22Rv1 (cell line): ENCODE measurements around the gene PTPRD.

ENCODE experiments used
- H3K27ac ChIP-seq: fragments of 450-650 bp; 2 replicates; pipeline ENCODE4 v1.5.1; 2017
- CTCF ChIP-seq: fragments of 450-650 bp; IDR thresholded peaks from 2 replicates; pipeline ENCODE4 v1.5.1; 2017; ENCODE audit warnings: mild to moderate bottlenecking
- ZFX ChIP-seq: fragments of 450-650 bp; IDR thresholded peaks from 2 replicates; pipeline ENCODE4 v1.6.1; 2017; ENCODE audit warnings: antibody characterized with exemption, borderline replicate concordance

The PTPRD gene

DNA sequence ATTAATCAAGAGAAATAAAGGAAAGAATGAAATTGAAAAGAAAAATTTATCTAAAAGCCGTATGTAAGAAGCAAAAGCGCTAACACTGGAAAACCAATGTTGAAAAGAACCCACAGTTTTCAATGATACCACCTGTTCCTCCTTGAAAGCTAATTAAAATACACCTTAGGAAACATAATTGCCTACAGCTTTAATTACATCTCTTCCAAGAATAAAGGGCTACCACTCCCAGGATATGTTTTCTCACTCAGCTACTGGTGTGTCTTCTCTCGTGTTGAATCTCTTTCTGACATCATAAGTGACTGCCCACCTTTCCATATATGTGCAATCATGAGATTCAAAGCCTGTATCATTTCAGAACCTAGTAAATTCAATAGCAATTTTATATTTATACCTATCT, 1932.6 kb downstream of the PTPRD start:
- no peak for TF ChIP-seq ZFX
- no peak for TF ChIP-seq CTCF
- H3K27ac ChIP-seq: no peak overlapping the region

GRCh38 chr9:8679371-8679822, 1933.4 kb downstream of the PTPRD start:
- TF ChIP-seq CTCF: no peak
- TF ChIP-seq ZFX: no peak
- H3K27ac ChIP-seq: no peak overlapping the region

GRCh38 chr9:8677741-8678140, 1935.1 kb downstream of the PTPRD start:
- no peak overlapping the region for H3K27ac ChIP-seq
- TF ChIP-seq CTCF: no peak
- TF ChIP-seq ZFX: no peak

- H3K27ac ChIP-seq: no peak overlapping the region
- no peak for TF ChIP-seq ZFX
- no peak for TF ChIP-seq CTCF
These were observed 1938.3 kb downstream of the PTPRD start for GRCh38 chr9:8674536-8674935.

DNA sequence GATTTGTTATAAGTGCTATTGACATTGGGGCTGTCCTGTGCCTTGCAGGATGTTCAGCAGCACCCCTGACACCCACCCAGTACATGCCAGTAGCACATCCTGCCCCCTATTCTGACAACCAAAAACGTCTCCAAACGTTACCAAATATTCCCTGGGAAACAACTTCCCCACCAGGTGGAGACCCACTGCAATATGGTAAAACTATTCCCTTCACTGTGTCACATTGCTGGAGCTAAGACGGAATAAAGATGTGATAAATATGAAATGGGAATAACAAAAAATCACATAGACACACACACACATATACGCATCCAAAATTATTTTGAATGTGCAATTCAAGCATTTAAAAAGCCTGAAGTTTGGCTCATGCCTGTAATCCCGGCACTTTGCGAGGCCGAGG, 1939.0 kb downstream of the PTPRD start:
- no peak overlapping the region for H3K27ac ChIP-seq
- TF ChIP-seq ZFX: no peak
- TF ChIP-seq CTCF: no peak

- no peak for TF ChIP-seq CTCF
- TF ChIP-seq ZFX: no peak
- H3K27ac ChIP-seq: no peak overlapping the region
These were observed 1942.1 kb downstream of the PTPRD start for GRCh38 chr9:8670751-8671150.

DNA sequence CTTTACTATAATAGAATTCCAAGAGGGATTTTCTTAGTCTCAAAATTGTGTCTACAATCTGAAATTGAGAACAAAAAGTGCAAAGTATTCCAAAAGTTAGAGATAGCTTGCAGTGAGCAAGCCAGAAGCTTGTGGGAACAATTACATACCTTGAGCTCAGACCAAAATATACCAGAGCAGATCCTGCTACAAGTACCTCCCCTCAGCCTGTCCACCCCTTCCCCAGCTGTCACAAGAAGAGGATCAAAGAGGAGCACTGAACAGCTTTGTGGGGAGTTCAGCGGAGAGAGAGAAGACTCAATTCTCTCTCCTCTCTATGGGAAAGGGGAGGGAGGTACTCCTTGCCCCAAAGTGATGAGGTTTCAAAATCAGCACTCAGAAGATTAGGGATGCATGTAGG, 1944.1 kb downstream of the PTPRD start:
- no peak overlapping the region for H3K27ac ChIP-seq
- TF ChIP-seq ZFX (no peak), CTCF (no peak)
